Natural killer cell (primary cell): Measurements from ENCODE around the gene RNF31. TPM values are rescaled to one million over a fixed set of nuclear protein-coding genes. Genes with fewer than 3 reads are reported as not detected.
"Not testable (repeated sequence)": the region's sequence is repeated elsewhere in the genome, so short reads cannot be mapped to it uniquely, and the experiment has no call there.

Source experiments
- ATAC-seq, 3 donors: fragments of 150-1000 bp in 2 of 3; fragments of 200-7000 bp in 1 of 3; cut with Tn5 transposase; 1 replicate in 1 of 3; 2 replicates in 2 of 3; pipeline ENCODE4 v1.10.0; 2021; ENCODE audit warnings: mild to moderate bottlenecking in 2 of 3, moderate library complexity in 2 of 3
- DNase-seq, 2 donors: peaks; one replicate each; pipeline versions ENCODE4 v3.0.0 to v3.0.0-alpha.2; 2013 to 2021; ENCODE audit warnings: mixed read lengths in 1 of 2
- H3K27ac ChIP-seq: one replicate; pipeline ENCODE4 v1.5.1; 2013; ENCODE audit warnings: mild to moderate bottlenecking, low read length
- H3K27me3 ChIP-seq: one replicate; pipeline ENCODE4 v1.6.1; 2013; ENCODE audit warnings: low read length; ENCODE audit not compliant: control insufficient read depth, insufficient read depth
- H3K36me3 ChIP-seq: one replicate; pipeline ENCODE4 v1.6.1; 2013; ENCODE audit warnings: low read length; ENCODE audit not compliant: control insufficient read depth, insufficient read depth
- H3K4me1 ChIP-seq: one replicate; pipeline ENCODE4 v1.6.1; 2013; ENCODE audit warnings: low read length; ENCODE audit not compliant: control insufficient read depth, insufficient read depth
- H3K4me3 ChIP-seq: one replicate; pipeline ENCODE4 v1.5.1; 2013; ENCODE audit warnings: low read length
- H3K9me3 ChIP-seq: one replicate; pipeline ENCODE4 v1.6.1; 2013; ENCODE audit warnings: low read length; ENCODE audit not compliant: control insufficient read depth, insufficient read depth
- H3K27ac Mint-ChIP-seq, 2 donors: one replicate each; pipeline ENCODE4 v1.8.0; 2022; ENCODE audit warnings: mild to moderate bottlenecking in 2 of 2, mixed read lengths in 2 of 2, moderate library complexity in 1 of 2
- H3K27me3 Mint-ChIP-seq, 2 donors: one replicate each; pipeline ENCODE4 v1.8.0; 2022; ENCODE audit warnings: low read depth in 2 of 2, mixed read lengths in 2 of 2
- H3K36me3 Mint-ChIP-seq: one replicate; pipeline ENCODE4 v1.8.0; 2022; ENCODE audit warnings: mixed read lengths
- H3K4me1 Mint-ChIP-seq, 2 donors: one replicate each; pipeline ENCODE4 v1.8.0; 2022; ENCODE audit warnings: mixed read lengths in 2 of 2
- H3K4me3 Mint-ChIP-seq: one replicate; pipeline ENCODE4 v1.8.0; 2022; ENCODE audit warnings: mild to moderate bottlenecking, moderate library complexity, mixed read lengths
- H3K9me3 Mint-ChIP-seq, 2 donors: one replicate each; pipeline ENCODE4 v1.8.0; 2022; ENCODE audit warnings: mixed read lengths in 2 of 2
- CTCF ChIP-seq: fragments of 200-600 bp; IDR thresholded peaks from one replicate; pipeline ENCODE4 v1.8.0; 2022; ENCODE audit warnings: antibody characterized with exemption
- WGBS: methylation state at CpG from one replicate; pipeline ENCODE4 v1.1.7; 2013; ENCODE audit warnings: missing lambda C conversion rate; ENCODE audit not compliant: insufficient coverage; 5-methylcytosine and 5-hydroxymethylcytosine counted together
- intact Hi-C: fragments of 100-400 bp; cut with micrococcal nuclease; formaldehyde crosslinking; loops from one replicate; pipeline ENCODE4 v1.14.2; 2022
- total RNA-seq, 4 donors: library from RNA; stranded (reverse); fragments of 120-200 nt in 1 of 4; gene quantifications; one replicate each; pipeline versions ENCODE4 v1.2.3 to v1.2.4, GENCODE V29; 2013 to 2022

The RNF31 gene
- total RNA-seq, 3 donors from 2014 or later (not counting 1 experiment from before 2014, with no cell fraction given), result 96.9 to 134 (median 125) TPM

GRCh38 chr14:24103451-24103850 is 43.8 kb upstream of the RNF31 start:
- whole genome bisulfite sequencing, result 95% methylated on average over 13 of the region's 13 CpGs
- H3K27me3 ChIP-seq, result no peaks in the 10 kb centered on the region
- no peak for ATAC-seq

GRCh38 chr14:24105609-24106239 is 41.6 kb upstream of the RNF31 start:
- H3K27me3 Mint-ChIP-seq, H3K27me3 ChIP-seq, H3K27ac Mint-ChIP-seq, H3K9me3 ChIP-seq, H3K4me1 Mint-ChIP-seq, H3K36me3 Mint-ChIP-seq, H3K4me3 ChIP-seq, H3K27ac ChIP-seq, ATAC-seq, H3K9me3 Mint-ChIP-seq, H3K4me3 Mint-ChIP-seq, H3K36me3 ChIP-seq, H3K4me1 ChIP-seq, DNase-seq, intact Hi-C loops: not testable (repeated sequence)
- 94% methylated on average over 8 of the region's 8 CpGs for WGBS

More at GRCh38 chr14:24103451-24103850, 43.8 kb upstream of the RNF31 start:
- H3K4me3 Mint-ChIP-seq, result no peak overlapping the region
- Histone ChIP-seq H3K27ac (no peak overlapping the region), H3K36me3 (peaks cover 14% of the 10 kb centered on the region), H3K4me1 (peaks cover 2% of the 10 kb centered on the region), H3K9me3 (no peaks in the 10 kb centered on the region), H3K4me3 (no peak overlapping the region)
- H3K36me3 Mint-ChIP-seq, result peaks cover 10% of the 10 kb centered on the region
- no peaks in the 10 kb centered on the region for H3K9me3 Mint-ChIP-seq
- intact Hi-C loops, result no loop called here
- no peak overlapping the region for H3K27ac Mint-ChIP-seq
- H3K27me3 Mint-ChIP-seq, result no peaks in the 10 kb centered on the region
- peaks cover 1 to 2% of the 10 kb centered on the region in 2 donors for H3K4me1 Mint-ChIP-seq
- TF ChIP-seq CTCF, result no peak
- no peak for DNase-seq

- WGBS, result no CpG with 5 or more reads among the region's 4 CpGs
- H3K27me3 ChIP-seq, result no peaks in the 10 kb centered on the region
- no peak overlapping the region for H3K4me3 ChIP-seq
- Mint-ChIP-seq H3K27me3 (no peaks in the 10 kb centered on the region), H3K36me3 (peaks cover 10% of the 10 kb centered on the region), H3K4me1 (peaks cover 8% of the 10 kb centered on the region in 2 donors), H3K4me3 (no peak overlapping the region), H3K9me3 (no peaks in the 10 kb centered on the region), H3K27ac (no peak overlapping the region)
- peaks cover 7% of the 10 kb centered on the region for H3K36me3 ChIP-seq
- DNase-seq, result no peak
- ATAC-seq, result no peak
- intact Hi-C loops, result no loop called here
- peaks cover 6% of the 10 kb centered on the region for H3K4me1 ChIP-seq
- H3K9me3 ChIP-seq, result no peaks in the 10 kb centered on the region
- no peak for TF ChIP-seq CTCF
- no peak overlapping the region for H3K27ac ChIP-seq
Observed at GRCh38 chr14:24106672-24107271, 40.5 kb upstream of the RNF31 start.

GRCh38 chr14:24108336-24108874 is 38.9 kb upstream of the RNF31 start:
- H3K27ac ChIP-seq, result peak overlapping the region; percentile 47
- H3K36me3 Mint-ChIP-seq, result peaks cover 10% of the 10 kb centered on the region
- H3K4me1 ChIP-seq, result peaks cover 9% of the 10 kb centered on the region
- no peaks in the 10 kb centered on the region for H3K9me3 Mint-ChIP-seq
- H3K27me3 Mint-ChIP-seq, result no peaks in the 10 kb centered on the region
- H3K27ac Mint-ChIP-seq, result peak overlapping the region; percentile 90 to 93
- intact Hi-C loops, result loop anchor here (1.0 to 2.0 kb wide), 3 partner anchors 14 to 94 kb away; partner anchors contain the start of gene PCK2
- TF ChIP-seq CTCF, result no peak
- 37% methylated on average over 5 of the region's 5 CpGs for WGBS
- peaks cover 4% of the 10 kb centered on the region for H3K36me3 ChIP-seq
- ATAC-seq (peak in 2 of 3 donors; percentile 16 to 33), DNase-seq (no peak)
- no peaks in the 10 kb centered on the region for H3K9me3 ChIP-seq
- no peak overlapping the region for H3K4me3 Mint-ChIP-seq
- H3K4me1 Mint-ChIP-seq, result peaks cover 8% of the 10 kb centered on the region in 2 donors
- no peaks in the 10 kb centered on the region for H3K27me3 ChIP-seq
- no peak overlapping the region for H3K4me3 ChIP-seq
